Measurements from ENCODE around the gene AADACL3. TPM values are rescaled to one million over a fixed set of nuclear protein-coding genes. Genes with fewer than 3 reads are reported as not detected.
A peak's percentile ranks its signal among the peaks of the same experiment; 100 is the strongest.

The AADACL3 gene
- total and polyA plus RNA-seq, 2 of the 8 experiments (the other 6 are each of a cell fraction or from before 2014, with no cell fraction given), result 0.33 to 2.3 TPM

GRCh38 chr1:12760256-12760795, 44.4 kb downstream of the AADACL3 start (continued):
- TF ChIP-seq EGR1 (IDR thresholded peaks at IDR 0.05; ENCODE audit: borderline replicate concordance, low read depth, low read length) (peak; percentile 39; the same call in 1 of the 2 replicates), TAF7 (optimal IDR thresholded peaks at IDR 0.05; ENCODE audit: borderline replicate concordance, low read depth, low read length) (no peak), SIRT6 (IDR thresholded peaks at IDR 0.05; ENCODE audit: low read length) (no peak), CHD2 (IDR thresholded peaks at IDR 0.05; ENCODE audit: low read length) (no peak), MAX (IDR thresholded peaks at IDR 0.05) (no peak)
